PFSK-1 (cell line): ENCODE results near the gene PEAK1.

Experiments used
- FOXP2 ChIP-seq: optimal IDR thresholded peaks from 2 replicates; pipeline ENCODE3; 2011; ENCODE audit warnings: borderline replicate concordance, control low read depth, inconsistent platforms; ENCODE audit not compliant: insufficient read depth; ENCODE audit errors: extremely low read length, extremely low read depth
- POLR2AphosphoS5 ChIP-seq: IDR thresholded peaks from 2 replicates; pipeline ENCODE4 v1.6.1; 2012; ENCODE audit warnings: low read depth, mild to moderate bottlenecking, control low read depth, low read length, moderate library complexity
- REST ChIP-seq, 2 experiments: IDR thresholded peaks; 2 replicates each; pipeline versions ENCODE4 v1.6.1 to v1.8.0; 2011 to 2012; ENCODE audit warnings: low read depth in 2 of 2, low read length in 2 of 2, control low read depth in 1 of 2, inconsistent platforms in 1 of 2, mild to moderate bottlenecking in 1 of 2, moderate library complexity in 1 of 2; ENCODE audit not compliant: insufficient read depth in 1 of 2
- SIN3A ChIP-seq: IDR thresholded peaks from 2 replicates; pipeline ENCODE4 v1.6.1; 2012; ENCODE audit warnings: mild to moderate bottlenecking, low read length, moderate library complexity, borderline replicate concordance; ENCODE audit not compliant: insufficient read depth
- TAF1 ChIP-seq: IDR thresholded peaks from 2 replicates; pipeline ENCODE4 v1.6.1; 2012; ENCODE audit warnings: low read length, control low read depth, borderline replicate concordance; ENCODE audit not compliant: insufficient read depth

The PEAK1 gene

GRCh38 chr15:77171221-77171967 is 248.5 kb downstream of the PEAK1 start:
- no peak for TF ChIP-seq POLR2AphosphoS5
- TF ChIP-seq REST (IDR thresholded peaks at IDR 0.05; ENCODE audit: insufficient read depth in 1 of 2, low read depth in 2 of 2, low read length in 2 of 2), result no peak
- no peak for TF ChIP-seq FOXP2

- TF ChIP-seq TAF1, result no peak
- no peak for TF ChIP-seq REST (IDR thresholded peaks at IDR 0.05; ENCODE audit: insufficient read depth in 1 of 2, low read depth in 2 of 2, low read length in 2 of 2)
- TF ChIP-seq POLR2AphosphoS5, result no peak
- no peak for TF ChIP-seq SIN3A
- TF ChIP-seq FOXP2, result no peak
These were observed 251.3 kb downstream of the PEAK1 start for GRCh38 chr15:77168616-77169015.

- no peak for TF ChIP-seq TAF1
- no peak for TF ChIP-seq SIN3A
- TF ChIP-seq FOXP2, result no peak
These were observed 251.8 kb downstream of the PEAK1 start for GRCh38 chr15:77168141-77168540.

- no peak for TF ChIP-seq SIN3A
- TF ChIP-seq POLR2AphosphoS5, result no peak
- TF ChIP-seq TAF1, result no peak
- TF ChIP-seq REST (IDR thresholded peaks at IDR 0.05; ENCODE audit: insufficient read depth in 1 of 2, low read depth in 2 of 2, low read length in 2 of 2), result no peak
- TF ChIP-seq FOXP2, result no peak
These were observed 252.5 kb downstream of the PEAK1 start for GRCh38 chr15:77167406-77167805.

- TF ChIP-seq TAF1 (no peak), FOXP2 (no peak), SIN3A (no peak), POLR2AphosphoS5 (no peak), REST (IDR thresholded peaks at IDR 0.05; ENCODE audit: insufficient read depth in 1 of 2, low read depth in 2 of 2, low read length in 2 of 2) (no peak)
These were observed 256.0 kb downstream of the PEAK1 start for GRCh38 chr15:77163781-77164384.
